ENCODE measurements around the gene TNFSF8. TPM values are rescaled to one million over a fixed set of nuclear protein-coding genes. Genes with fewer than 3 reads are reported as not detected.

Gene TNFSF8
- total RNA-seq, 1 experiment from 2014 or later, result 0.15 TPM

- ChIA-PET CTCF (no interaction called here), POLR2A (no interaction called here)
- H3K4me3 ChIP-seq (ENCODE audit: low read depth in 2 of 2, low read length in 2 of 2), result no peak overlapping the region
- H3K27ac ChIP-seq (ENCODE audit: low read length), result no peak overlapping the region
- no peaks in the 10 kb centered on the region for H3K36me3 ChIP-seq (ENCODE audit: control insufficient read depth, insufficient read depth, low read length)
- in situ Hi-C loops (cut with HindIII; ENCODE audit: low pct_unique_long_range_greater_than_20kb, low sequenced_read_pairs), result no loop called here
- no TSS peak for BruUV-seq (replicated peaks)
- no peaks in the 10 kb centered on the region for H3K9me3 ChIP-seq (ENCODE audit: control insufficient read depth, insufficient read depth, low read depth, low read length)
- TF ChIP-seq POLR2AphosphoS5 (IDR thresholded peaks at IDR 0.05; ENCODE audit: low read depth, low read length) (no peak), SIN3A (IDR thresholded peaks at IDR 0.05; ENCODE audit: borderline replicate concordance, insufficient read depth, low read depth, low read length) (no peak)
- H3K27me3 ChIP-seq (ENCODE audit: control insufficient read depth, insufficient read depth, low read length), result no peaks in the 10 kb centered on the region
- no peaks in the 10 kb centered on the region for H3K4me1 ChIP-seq (ENCODE audit: control insufficient read depth, insufficient read depth, low read length)
- DNase-seq (ENCODE audit: low read depth, low spot score) (no peak), ATAC-seq (no peak)
- intact Hi-C loops (cut with micrococcal nuclease; ENCODE audit: unreplicated experiment), result no loop called here
These were observed 61.0 kb downstream of the TNFSF8 start for GRCh38 chr9:114869378-114869777.

DNA sequence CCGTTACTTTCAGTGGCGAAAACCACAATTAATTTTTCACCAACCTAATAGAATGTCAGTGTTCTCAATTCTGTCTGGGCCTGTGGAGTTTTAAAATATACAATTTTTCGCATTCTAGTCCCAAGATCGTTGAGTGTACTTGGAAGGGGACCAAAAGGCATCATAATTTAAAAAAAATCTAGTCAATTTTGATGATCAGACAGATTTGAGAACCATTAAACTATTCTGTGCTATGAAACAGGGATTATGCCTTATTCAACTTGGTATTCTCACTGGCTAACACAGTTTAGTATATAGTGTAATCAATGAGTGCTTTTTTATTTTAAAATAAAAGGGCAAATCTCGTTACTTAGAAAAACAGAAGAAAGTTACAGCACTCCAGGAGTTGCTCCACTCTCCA is 63.1 kb downstream of the TNFSF8 start:
- POLR2A ChIA-PET, result no interaction called here
- Histone ChIP-seq H3K4me3 (ENCODE audit: low read depth in 2 of 2, low read length in 2 of 2) (no peak overlapping the region), H3K4me1 (ENCODE audit: control insufficient read depth, insufficient read depth, low read length) (no peaks in the 10 kb centered on the region), H3K27ac (ENCODE audit: low read length) (no peak overlapping the region), H3K9me3 (ENCODE audit: control insufficient read depth, insufficient read depth, low read depth, low read length) (no peaks in the 10 kb centered on the region), H3K27me3 (ENCODE audit: control insufficient read depth, insufficient read depth, low read length) (no peaks in the 10 kb centered on the region), H3K36me3 (ENCODE audit: control insufficient read depth, insufficient read depth, low read length) (no peaks in the 10 kb centered on the region)
- no TSS peak for BruUV-seq (replicated peaks)
- TF ChIP-seq POLR2AphosphoS5 (IDR thresholded peaks at IDR 0.05; ENCODE audit: low read depth, low read length) (no peak), SIN3A (IDR thresholded peaks at IDR 0.05; ENCODE audit: borderline replicate concordance, insufficient read depth, low read depth, low read length) (no peak), TCF7L2 (IDR thresholded peaks at IDR 0.05; ENCODE audit: low read depth, low read length) (no peak), REST (IDR thresholded peaks at IDR 0.05; ENCODE audit: insufficient read depth in 1 of 2, low read depth in 2 of 2, low read length in 1 of 2) (no peak)
- TF ChIP-seq, protein P1, sequence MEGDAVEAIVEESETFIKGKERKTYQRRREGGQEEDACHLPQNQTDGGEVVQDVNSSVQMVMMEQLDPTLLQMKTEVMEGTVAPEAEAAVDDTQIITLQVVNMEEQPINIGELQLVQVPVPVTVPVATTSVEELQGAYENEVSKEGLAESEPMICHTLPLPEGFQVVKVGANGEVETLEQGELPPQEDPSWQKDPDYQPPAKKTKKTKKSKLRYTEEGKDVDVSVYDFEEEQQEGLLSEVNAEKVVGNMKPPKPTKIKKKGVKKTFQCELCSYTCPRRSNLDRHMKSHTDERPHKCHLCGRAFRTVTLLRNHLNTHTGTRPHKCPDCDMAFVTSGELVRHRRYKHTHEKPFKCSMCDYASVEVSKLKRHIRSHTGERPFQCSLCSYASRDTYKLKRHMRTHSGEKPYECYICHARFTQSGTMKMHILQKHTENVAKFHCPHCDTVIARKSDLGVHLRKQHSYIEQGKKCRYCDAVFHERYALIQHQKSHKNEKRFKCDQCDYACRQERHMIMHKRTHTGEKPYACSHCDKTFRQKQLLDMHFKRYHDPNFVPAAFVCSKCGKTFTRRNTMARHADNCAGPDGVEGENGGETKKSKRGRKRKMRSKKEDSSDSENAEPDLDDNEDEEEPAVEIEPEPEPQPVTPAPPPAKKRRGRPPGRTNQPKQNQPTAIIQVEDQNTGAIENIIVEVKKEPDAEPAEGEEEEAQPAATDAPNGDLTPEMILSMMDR (IDR thresholded peaks at IDR 0.05), result no peak
- DNase-seq (ENCODE audit: low read depth, low spot score) (no peak), ATAC-seq (no peak)
- in situ Hi-C loops (cut with HindIII; ENCODE audit: low pct_unique_long_range_greater_than_20kb, low sequenced_read_pairs) (no loop called here), intact Hi-C loops (cut with micrococcal nuclease; ENCODE audit: unreplicated experiment) (no loop called here)
- CTCF ChIA-PET, result no interaction called here

- TF ChIP-seq, protein P1 (IDR thresholded peaks at IDR 0.05), result no peak
- TF ChIP-seq TCF7L2 (IDR thresholded peaks at IDR 0.05; ENCODE audit: low read depth, low read length), result no peak
- no peak for TF ChIP-seq POLR2AphosphoS5 (IDR thresholded peaks at IDR 0.05; ENCODE audit: low read depth, low read length)
- TF ChIP-seq SIN3A (IDR thresholded peaks at IDR 0.05; ENCODE audit: borderline replicate concordance, insufficient read depth, low read depth, low read length), result no peak
- TF ChIP-seq REST (IDR thresholded peaks at IDR 0.05; ENCODE audit: insufficient read depth in 1 of 2, low read depth in 2 of 2, low read length in 1 of 2), result no peak
- ChIA-PET CTCF (no interaction called here), POLR2A (no interaction called here)
- Histone ChIP-seq H3K4me3 (ENCODE audit: low read depth in 2 of 2, low read length in 2 of 2) (no peak overlapping the region), H3K27ac (ENCODE audit: low read length) (no peak overlapping the region), H3K27me3 (ENCODE audit: control insufficient read depth, insufficient read depth, low read length) (no peaks in the 10 kb centered on the region), H3K9me3 (ENCODE audit: control insufficient read depth, insufficient read depth, low read depth, low read length) (no peaks in the 10 kb centered on the region), H3K4me1 (ENCODE audit: control insufficient read depth, insufficient read depth, low read length) (no peaks in the 10 kb centered on the region), H3K36me3 (ENCODE audit: control insufficient read depth, insufficient read depth, low read length) (no peaks in the 10 kb centered on the region)
- no peak for DNase-seq (ENCODE audit: low read depth, low spot score)
- intact Hi-C loops (cut with micrococcal nuclease; ENCODE audit: unreplicated experiment), result no loop called here
- BruUV-seq (replicated peaks), result no TSS peak
- no peak for ATAC-seq
- in situ Hi-C loops (cut with HindIII; ENCODE audit: low pct_unique_long_range_greater_than_20kb, low sequenced_read_pairs), result no loop called here
These were observed 65.9 kb downstream of the TNFSF8 start for GRCh38 chr9:114864471-114864870.

All from Panc1 (cell line).